Metanephros (tissue), 1 donor: Measurements from ENCODE around the gene ZNG1E. TPM values are rescaled to one million over a fixed set of nuclear protein-coding genes. Genes with fewer than 3 reads are reported as not detected.

Experiments used
- total RNA-seq: library from RNA; depleted of rRNA; stranded (reverse); fragments of >200 nt; gene quantifications from one replicate; pipeline ENCODE4 v1.2.3, GENCODE V29; 2014

Gene ZNG1E
- 49.1 TPM for total RNA-seq

GRCh38 chr9:65675589-65676021 lies at the start of gene ZNG1E:
TSS of gene ZNG1E (plus strand) at chr9:65675928. CDS start at chr9:65675977, 49 bp downstream.

GRCh38 chr9:65737096-65737564 lies 61.4 kb downstream of the ZNG1E start, which contains the start of gene FOXD4L4:
TSS of gene FOXD4L4 (plus strand) at chr9:65737146. CDS start at chr9:65737146, 0 bp downstream.

Other genes starting within 250 kb of the ZNG1E start
- 0.06 TPM for gene FOXD4L4, start 61.2 kb downstream of the ZNG1E start, total RNA-seq